GM19239 (cell line): ENCODE results near the gene ATXN7L1.

ENCODE experiments used
- DNase-seq: peaks from one replicate; pipeline ENCODE4 v3.0.0; 2011; ENCODE audit warnings: low spot score; ENCODE audit not compliant: insufficient read length
- FAIRE-seq: peaks from 2 replicates; lab custom pipeline; 2011; peaks lifted over from hg19 to GRCh38; lab: Jason Lieb, UNC

The ATXN7L1 gene

DNA sequence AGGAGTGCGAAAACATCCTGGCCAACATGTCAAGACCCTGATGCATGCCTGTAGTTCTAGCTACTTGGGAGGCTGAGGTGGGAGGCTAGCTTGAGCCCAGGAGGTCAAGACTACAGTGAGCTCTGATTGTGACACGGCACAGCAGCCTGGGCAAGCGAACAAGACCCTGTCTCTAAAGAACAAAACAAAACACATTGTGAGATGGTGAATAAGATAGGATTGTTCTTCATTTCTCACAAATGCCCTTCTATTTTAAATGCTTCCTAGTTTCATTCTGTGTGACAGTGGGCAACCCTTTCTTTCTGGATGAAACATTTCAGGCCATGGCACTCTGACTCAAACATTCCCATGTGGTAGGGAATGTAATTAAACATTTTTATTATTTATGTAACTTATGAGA, 308.6 kb downstream of the ATXN7L1 start:
- DNase-seq (no peak), FAIRE-seq (no peak)

DNA sequence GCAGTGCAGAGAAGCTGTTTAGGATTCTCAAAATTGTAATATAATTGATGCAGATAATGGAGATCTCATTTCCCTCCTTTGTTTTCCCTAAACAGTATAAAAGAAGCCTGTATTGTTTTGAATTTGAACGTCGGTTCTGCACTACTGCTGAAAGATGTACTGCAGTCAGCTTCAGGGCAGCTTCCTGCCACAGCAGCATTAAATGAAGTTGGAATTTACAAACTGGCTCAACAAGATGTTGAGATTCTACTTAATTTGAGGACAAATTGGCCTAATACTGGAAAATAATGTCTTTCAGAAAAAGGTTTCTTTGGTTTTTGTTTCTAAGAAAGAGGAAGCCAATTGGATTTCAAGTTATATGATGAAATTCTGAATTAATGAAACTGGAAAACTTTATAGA, 309.4 kb downstream of the ATXN7L1 start:
- no peak for DNase-seq
- FAIRE-seq, result no peak

DNA sequence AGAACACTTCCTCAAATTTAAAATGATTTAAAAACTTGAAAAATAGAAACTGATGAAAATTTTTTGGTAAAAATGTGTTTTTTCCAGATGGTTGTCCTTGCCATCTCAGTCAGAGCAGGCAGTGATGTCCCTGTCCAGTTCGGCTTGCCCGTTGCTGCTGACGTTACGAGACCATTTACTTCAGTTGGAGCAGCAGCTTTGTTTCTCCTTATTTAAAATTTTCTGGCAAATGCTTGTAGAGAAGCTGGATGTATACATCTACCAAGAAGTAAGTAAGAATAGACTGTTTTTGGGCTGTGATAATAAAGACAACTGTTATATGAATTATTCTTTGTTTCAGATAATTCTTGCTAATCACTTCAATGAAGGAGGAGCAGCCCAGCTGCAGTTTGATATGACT, 311.2 kb downstream of the ATXN7L1 start:
- no peak for FAIRE-seq
- no peak for DNase-seq

DNA sequence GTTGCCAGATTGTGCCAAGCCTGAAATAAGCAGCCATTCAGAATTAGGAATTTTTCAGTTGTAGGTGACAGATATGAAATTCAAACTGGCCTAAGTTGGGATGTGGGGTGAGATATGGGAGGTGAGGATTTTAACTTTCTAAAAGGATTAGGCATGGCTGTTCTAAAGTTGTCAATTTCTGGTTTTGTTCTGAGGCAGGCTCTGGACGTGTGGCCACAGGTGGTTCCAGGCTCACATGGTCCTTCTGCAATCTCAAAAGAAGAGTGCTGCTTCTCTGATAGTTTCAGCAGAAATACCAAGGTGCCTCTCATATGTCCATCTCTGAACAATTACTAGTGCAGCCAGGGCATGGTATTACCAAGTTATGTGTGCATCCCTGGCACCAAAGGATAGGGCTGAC, 316.5 kb downstream of the ATXN7L1 start:
- DNase-seq, result no peak
- no peak for FAIRE-seq
